NK-92 (cell line): ENCODE data around the gene ECEL1.
"Not testable (repeated sequence)": the region's sequence is repeated elsewhere in the genome, so short reads cannot be mapped to it uniquely, and the experiment has no call there.

ENCODE experiments used
- DNase-seq: peaks from one replicate; lab custom pipeline; 2025; ENCODE audit not compliant: unreplicated experiment; lab: John Stamatoyannopoulos, UW

The ECEL1 gene

GRCh38 chr2:232464544-232464885 lies 23.1 kb downstream of the ECEL1 start:
- no peak for DNase-seq

- DNase-seq, result no peak
Measured at GRCh38 chr2:232463701-232464543, 23.7 kb downstream of the ECEL1 start.

GRCh38 chr2:232460171-232460570 lies 27.5 kb downstream of the ECEL1 start:
- no peak for DNase-seq

- no peak for DNase-seq
Measured at GRCh38 chr2:232459419-232460035, 28.1 kb downstream of the ECEL1 start.

GRCh38 chr2:232458661-232459418 lies 28.8 kb downstream of the ECEL1 start:
- DNase-seq, result no peak

GRCh38 chr2:232458051-232458660 lies 29.5 kb downstream of the ECEL1 start:
- no peak for DNase-seq

- no peak for DNase-seq
Measured at GRCh38 chr2:232457121-232458011, 30.3 kb downstream of the ECEL1 start.

- DNase-seq, result no peak
Measured at GRCh38 chr2:232456296-232457120, 31.1 kb downstream of the ECEL1 start.

GRCh38 chr2:232455426-232456255 lies 32.0 kb downstream of the ECEL1 start, which contains the start of gene ALPI:
Gene ALPI (plus strand): TSS chr2:232456153. CDS start chr2:232456200, 47 bp downstream.
- no peak for DNase-seq

GRCh38 chr2:232454630-232455029 lies 33.0 kb downstream of the ECEL1 start:
- no peak for DNase-seq

- not testable (repeated sequence) for DNase-seq
Measured at GRCh38 chr2:232451645-232452044, 36.0 kb downstream of the ECEL1 start.

- DNase-seq, result no peak
Measured at GRCh38 chr2:232449964-232450363, 37.7 kb downstream of the ECEL1 start.

GRCh38 chr2:232448304-232448690 lies 39.3 kb downstream of the ECEL1 start:
- DNase-seq, result no peak

GRCh38 chr2:232447638-232448303 lies 39.9 kb downstream of the ECEL1 start:
- DNase-seq, result no peak

GRCh38 chr2:232447091-232447620 lies 40.5 kb downstream of the ECEL1 start:
- DNase-seq, result no peak

- DNase-seq, result not testable (repeated sequence)
Measured at GRCh38 chr2:232446266-232446777, 41.3 kb downstream of the ECEL1 start.

GRCh38 chr2:232445149-232445885 lies 42.3 kb downstream of the ECEL1 start:
- DNase-seq, result not testable (repeated sequence)
